Hematopoietic multipotent progenitor cell treated with erythropoietin and hydrocortisone succinate and interleukin-3 and kit ligand, for 15 days (in vitro differentiated cells): ENCODE measurements around the gene EPB41.
A peak's percentile ranks its signal among the peaks of the same experiment; 100 is the strongest.
"Not testable (repeated sequence)": the region's sequence is repeated elsewhere in the genome, so short reads cannot be mapped to it uniquely, and the experiment has no call there.

ENCODE experiments used
- DNase-seq: peaks from one replicate; pipeline ENCODE4 v3.0.0-alpha.2; 2015; ENCODE audit warnings: low spot score

The EPB41 gene

GRCh38 chr1:28914228-28915030, at the start of gene EPB41:
Gene EPB41 (plus strand): TSS chr1:28914569. CDS start chr1:28987438, 72,869 bp downstream.
- peak; percentile 64 for DNase-seq

- no peak for DNase-seq
Observed at GRCh38 chr1:28864695-28865094, 49.7 kb upstream of the EPB41 start.

- DNase-seq, result peak; percentile 48
Observed at GRCh38 chr1:28865997-28866650, 48.2 kb upstream of the EPB41 start.

- no peak for DNase-seq
Observed at GRCh38 chr1:28867850-28868249, 46.5 kb upstream of the EPB41 start.

- DNase-seq, result no peak
Observed at GRCh38 chr1:28869952-28870351, 44.4 kb upstream of the EPB41 start.

- no peak for DNase-seq
Observed at GRCh38 chr1:28871631-28872401, 42.6 kb upstream of the EPB41 start.

- not testable (repeated sequence) for DNase-seq
Observed at GRCh38 chr1:28875134-28875533, 39.2 kb upstream of the EPB41 start.

GRCh38 chr1:28877132-28877781, 37.1 kb upstream of the EPB41 start:
- peak; percentile 86 for DNase-seq

- DNase-seq, result no peak
Observed at GRCh38 chr1:28878796-28879195, 35.6 kb upstream of the EPB41 start.

- peak; percentile 93 for DNase-seq
Observed at GRCh38 chr1:28882009-28882628, 32.2 kb upstream of the EPB41 start.

GRCh38 chr1:28883242-28883616, 31.1 kb upstream of the EPB41 start:
- no peak for DNase-seq

- peak; percentile 26 for DNase-seq
Observed at GRCh38 chr1:28885472-28885877, 28.9 kb upstream of the EPB41 start.

- peak; percentile 26 for DNase-seq
Observed at GRCh38 chr1:28885977-28886730, 28.2 kb upstream of the EPB41 start.

GRCh38 chr1:28886731-28887418, 27.5 kb upstream of the EPB41 start:
- DNase-seq, result peak; percentile 92

- no peak for DNase-seq
Observed at GRCh38 chr1:28887419-28887834, 26.9 kb upstream of the EPB41 start.

- DNase-seq, result peak; percentile 78
Observed at GRCh38 chr1:28887835-28888682, 26.3 kb upstream of the EPB41 start.

GRCh38 chr1:28888915-28889314, 25.5 kb upstream of the EPB41 start:
- no peak for DNase-seq

- no peak for DNase-seq
Observed at GRCh38 chr1:28889357-28889756, 25.0 kb upstream of the EPB41 start.

GRCh38 chr1:28890435-28890834, 23.9 kb upstream of the EPB41 start:
- DNase-seq, result no peak
